ENCODE results near the gene CAPN13.
"Not testable (repeated sequence)": the region's sequence is repeated elsewhere in the genome, so short reads cannot be mapped to it uniquely, and the experiment has no call there.

The CAPN13 gene

DNA sequence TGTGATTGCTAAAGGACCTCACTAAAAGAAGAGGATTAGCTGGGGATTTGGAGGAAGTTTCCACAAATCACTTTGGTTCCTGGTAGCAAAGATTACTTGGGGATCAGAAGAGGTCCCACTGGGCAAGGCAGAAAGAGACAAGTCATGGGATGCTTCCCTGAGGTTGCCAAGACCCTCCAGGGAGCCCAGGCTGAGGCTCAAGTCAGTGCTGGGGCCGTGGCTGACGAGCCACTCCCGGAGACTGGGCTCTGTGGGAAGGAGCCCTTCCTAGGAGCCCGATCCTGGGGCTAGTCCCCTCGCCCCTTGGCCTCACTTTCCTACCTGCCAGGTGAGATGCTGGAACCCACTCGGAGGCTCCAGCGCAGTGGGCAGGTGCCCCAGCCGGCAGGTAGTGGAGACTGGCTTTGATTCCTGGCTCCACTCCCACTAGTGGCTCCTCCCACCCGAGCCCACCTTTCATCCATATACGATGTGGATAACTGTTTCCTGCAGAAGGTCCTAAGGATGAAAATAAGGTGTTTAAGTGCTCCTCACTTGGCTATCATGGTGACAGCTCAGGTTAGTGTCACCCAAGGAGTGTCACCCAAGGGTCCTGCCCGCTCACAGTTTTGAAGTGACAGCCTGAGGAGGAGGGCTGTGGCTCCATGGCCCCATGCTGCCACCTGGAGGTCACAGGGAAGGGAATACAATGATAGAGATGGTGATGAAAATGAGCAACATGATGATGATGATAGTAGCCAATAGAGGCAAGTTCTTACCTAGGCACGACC, 100.5 kb downstream of the CAPN13 start:
- in situ Hi-C loops (cut with HindIII; ENCODE audit: low sequenced_read_pairs), result no loop called here

GRCh38 chr2:30705711-30706533, 101.3 kb downstream of the CAPN13 start:
- in situ Hi-C loops (cut with HindIII; ENCODE audit: low sequenced_read_pairs), result no loop called here

DNA sequence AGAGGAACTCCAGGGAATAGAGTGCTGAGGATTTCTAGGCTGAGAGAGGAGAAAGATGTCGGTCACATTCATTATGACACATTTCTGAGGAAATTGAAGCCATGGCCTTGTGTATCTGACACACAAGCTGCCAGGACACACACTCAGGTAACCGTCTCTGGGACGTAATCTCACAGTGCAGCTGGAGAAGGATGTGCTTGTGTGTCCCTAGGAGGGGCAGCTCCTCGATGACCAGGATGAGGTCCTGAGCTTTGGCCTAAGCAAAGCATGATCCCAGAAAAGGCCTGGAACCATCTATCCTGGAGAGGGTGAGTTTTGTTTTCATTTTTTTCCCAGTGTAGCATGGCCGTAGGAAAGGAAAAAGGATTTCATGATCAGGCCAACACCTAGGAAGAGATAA, 102.2 kb downstream of the CAPN13 start:
- in situ Hi-C loops (cut with HindIII; ENCODE audit: low sequenced_read_pairs), result no loop called here

DNA sequence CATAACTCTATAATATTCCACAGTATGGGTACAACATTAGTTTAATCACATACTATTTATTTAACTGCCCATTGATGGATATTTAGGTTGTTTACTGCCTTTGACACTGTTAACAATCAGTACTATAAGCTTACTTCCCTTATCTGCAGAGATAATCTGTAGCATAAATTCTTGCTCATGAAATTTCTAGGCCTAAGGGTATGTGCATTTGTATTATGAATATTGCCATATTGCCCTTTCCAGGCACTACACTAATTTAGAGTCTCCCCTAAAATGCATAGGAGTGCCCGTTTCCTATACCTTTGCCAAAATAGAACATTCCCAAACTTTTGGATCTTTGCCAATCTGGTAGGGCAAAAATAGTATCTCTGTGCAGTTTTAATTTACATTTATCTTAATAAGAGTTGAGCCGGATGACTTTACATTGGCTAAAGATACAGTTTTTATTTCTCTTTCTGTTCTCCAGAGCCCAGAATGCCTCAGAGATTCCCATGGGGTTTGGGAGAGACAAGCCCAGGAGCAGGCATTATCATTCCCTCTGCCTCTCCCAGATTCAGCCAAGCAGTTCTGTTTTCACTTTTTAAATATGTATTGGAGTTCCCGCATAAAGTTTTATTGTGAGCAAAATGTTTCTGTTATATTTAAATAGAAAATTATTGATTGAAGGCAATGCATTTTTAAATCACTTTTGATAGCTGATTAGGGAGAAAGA, 102.8 kb downstream of the CAPN13 start:
- in situ Hi-C loops (cut with HindIII; ENCODE audit: low sequenced_read_pairs), result no loop called here

DNA sequence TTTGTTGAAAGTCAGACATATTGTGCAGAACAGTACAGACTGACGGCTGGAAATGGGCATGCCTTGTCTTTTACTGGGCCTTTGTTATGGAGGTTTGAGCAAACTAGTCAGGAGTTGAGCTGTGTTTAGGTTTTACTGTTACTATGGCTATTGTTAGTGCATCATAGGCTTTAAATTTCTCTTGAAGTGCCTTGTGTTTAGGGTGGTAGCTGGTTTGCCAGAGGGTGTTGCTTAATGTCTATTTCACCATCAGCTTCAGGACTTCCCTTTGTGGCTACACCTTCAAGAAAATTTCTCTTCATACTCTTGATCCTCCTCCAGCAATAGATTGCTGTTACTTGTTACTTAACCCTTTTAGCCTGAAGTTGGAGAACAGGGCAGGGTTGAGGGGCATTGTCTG, 104.6 kb downstream of the CAPN13 start:
- in situ Hi-C loops (cut with HindIII; ENCODE audit: low sequenced_read_pairs), result no loop called here

DNA sequence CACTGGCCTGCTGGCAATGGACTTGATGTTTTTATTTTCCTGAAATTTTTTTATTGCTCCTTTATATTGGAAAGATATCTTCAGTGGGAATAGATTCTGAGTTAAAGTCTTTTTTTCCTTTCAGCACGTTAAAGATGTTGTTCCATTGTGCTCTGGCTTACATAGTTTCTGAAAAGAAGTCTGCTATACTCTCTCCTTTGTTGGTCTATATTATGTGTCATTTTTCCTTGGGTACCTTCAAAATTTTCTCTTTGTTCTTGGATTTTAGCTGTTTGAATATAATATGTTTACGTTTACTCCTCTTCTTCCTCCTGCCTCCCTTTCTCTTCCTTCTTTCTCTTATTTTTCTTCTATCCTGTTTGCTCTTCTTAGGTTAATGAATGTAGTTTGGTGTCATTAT, 105.5 kb downstream of the CAPN13 start:
- in situ Hi-C loops (cut with HindIII; ENCODE audit: low sequenced_read_pairs), result no loop called here

DNA sequence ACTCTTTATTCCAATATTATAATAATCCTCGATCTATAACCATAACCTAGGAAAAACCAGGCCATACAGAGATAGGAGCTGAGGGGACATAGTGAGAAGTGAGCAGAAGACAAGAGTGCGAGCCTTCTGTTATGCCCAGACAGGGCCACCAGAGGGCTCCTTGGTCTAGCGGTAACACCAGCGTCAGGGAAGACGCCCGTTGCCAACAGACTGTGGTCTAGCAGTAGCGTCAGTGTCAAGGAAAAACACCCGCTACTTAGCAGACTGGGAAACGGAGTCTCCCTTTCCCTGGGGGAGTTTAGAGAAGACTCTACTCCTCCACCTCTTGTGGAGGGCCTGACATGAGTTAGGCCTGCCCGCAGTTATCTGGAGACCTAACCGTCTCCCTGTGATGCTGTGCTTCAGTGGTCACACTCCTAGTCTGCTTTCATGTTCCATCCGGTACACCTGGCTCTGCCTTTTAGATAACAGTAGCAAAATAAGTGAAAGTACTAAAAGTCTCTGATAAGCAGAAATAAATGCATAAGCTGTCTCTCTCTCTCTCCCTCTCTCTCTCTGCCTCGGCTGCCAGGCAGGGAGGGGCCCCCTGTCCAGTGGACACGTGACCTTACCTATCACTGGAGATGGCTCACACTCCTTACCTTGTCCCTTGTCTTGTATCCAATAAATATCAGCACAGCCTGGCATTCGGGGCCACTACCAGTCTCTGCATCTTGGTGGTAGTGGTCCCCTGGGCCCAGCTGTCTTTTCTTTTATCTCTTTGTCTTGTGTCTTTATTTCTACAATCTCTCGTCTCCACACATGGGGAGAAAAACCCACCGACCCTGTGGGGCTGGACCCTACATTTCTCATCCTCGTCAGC, 109.8 kb downstream of the CAPN13 start:
- in situ Hi-C loops (cut with HindIII; ENCODE audit: low sequenced_read_pairs), result not testable (repeated sequence)

- in situ Hi-C loops (cut with HindIII; ENCODE audit: low sequenced_read_pairs), result no loop called here
Measured at GRCh38 chr2:30695749-30696148, 111.5 kb downstream of the CAPN13 start.

DNA sequence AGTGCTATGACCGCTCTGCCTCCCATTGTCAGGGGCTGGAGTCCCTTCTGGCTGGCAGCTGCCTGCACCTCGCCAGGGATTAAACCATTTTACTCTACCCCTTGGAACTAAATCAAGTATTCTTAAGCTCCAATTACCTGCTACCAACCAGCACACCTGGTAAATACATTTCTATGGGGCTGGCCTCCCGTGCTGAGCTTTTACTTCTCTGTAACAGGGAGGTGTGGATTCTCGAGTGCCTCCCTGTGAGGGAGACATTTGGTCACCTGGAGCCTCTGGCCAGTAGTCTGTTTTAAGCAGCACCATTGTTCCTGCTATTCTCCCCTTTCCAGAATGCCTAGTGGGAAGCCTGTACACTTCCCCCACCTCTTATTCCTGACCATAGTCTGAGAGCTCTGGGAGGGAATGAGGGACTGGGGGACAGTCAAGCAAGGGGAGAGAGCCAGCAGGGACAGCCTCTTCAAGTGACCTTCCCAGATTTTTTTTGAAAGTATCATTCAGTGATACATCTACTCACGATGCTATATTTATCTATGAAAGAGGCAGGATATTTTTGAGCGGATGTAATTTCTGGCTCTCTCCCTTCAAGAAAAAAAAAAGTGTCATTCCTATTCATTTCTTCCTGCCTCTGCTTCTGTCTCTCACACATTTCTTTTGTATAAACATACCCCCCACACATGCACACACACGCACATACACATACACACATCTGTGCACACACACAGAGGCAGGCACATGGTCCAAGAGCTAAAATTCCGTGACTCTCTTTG, 112.8 kb downstream of the CAPN13 start:
- in situ Hi-C loops (cut with HindIII; ENCODE audit: low sequenced_read_pairs), result no loop called here

DNA sequence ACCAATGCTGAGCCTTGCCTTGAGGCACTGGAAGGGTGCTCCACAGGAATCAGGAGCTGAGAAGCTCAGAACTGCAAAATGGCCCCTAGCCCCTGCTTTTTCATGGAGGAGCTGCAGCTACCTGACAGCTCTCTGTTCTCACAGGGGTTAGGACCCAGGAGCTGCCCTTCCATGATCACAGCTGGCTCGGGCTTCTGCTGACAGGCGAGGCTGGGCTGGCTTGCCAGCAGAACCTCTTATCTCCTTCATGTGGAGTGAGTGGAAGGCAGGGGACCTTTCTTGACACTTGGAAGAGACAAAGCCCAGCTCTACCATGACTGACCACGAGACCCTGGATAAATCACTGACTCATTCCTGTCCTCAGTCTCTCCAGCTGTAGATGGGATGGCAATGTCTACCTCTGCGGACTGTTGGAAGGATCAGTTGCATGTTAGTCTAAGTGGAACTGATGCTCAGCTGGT, 113.4 kb downstream of the CAPN13 start:
- in situ Hi-C loops (cut with HindIII; ENCODE audit: low sequenced_read_pairs), result no loop called here

DNA sequence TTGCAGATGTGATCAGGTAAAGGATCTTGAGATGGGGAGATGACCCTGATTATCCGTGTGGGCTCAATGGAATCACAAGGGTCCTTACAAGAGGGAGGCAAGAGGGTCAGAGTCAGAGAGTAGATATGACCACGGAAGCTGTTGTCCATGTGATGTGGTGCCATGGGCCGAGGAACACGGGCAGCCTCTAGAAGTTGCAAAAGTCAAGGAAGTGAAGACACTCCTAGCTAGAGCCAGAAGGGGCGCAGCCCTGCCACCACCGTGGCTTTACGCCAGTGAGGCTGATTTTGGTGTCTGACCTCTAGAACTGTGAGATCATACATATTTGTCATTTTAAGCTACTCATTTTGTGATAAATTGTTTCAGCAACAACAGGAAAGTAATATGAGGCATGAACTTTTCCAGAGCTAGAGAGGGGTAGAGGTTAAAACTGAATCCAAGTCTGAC, 114.4 kb downstream of the CAPN13 start:
- in situ Hi-C loops (cut with HindIII; ENCODE audit: low sequenced_read_pairs), result no loop called here

GRCh38 chr2:30691948-30692828, 115.1 kb downstream of the CAPN13 start:
- in situ Hi-C loops (cut with HindIII; ENCODE audit: low sequenced_read_pairs), result no loop called here

- in situ Hi-C loops (cut with HindIII; ENCODE audit: low sequenced_read_pairs), result no loop called here
Measured at GRCh38 chr2:30691091-30691947, 115.9 kb downstream of the CAPN13 start.

GRCh38 chr2:30690126-30690561, 117.1 kb downstream of the CAPN13 start:
- in situ Hi-C loops (cut with HindIII; ENCODE audit: low sequenced_read_pairs), result no loop called here

DNA sequence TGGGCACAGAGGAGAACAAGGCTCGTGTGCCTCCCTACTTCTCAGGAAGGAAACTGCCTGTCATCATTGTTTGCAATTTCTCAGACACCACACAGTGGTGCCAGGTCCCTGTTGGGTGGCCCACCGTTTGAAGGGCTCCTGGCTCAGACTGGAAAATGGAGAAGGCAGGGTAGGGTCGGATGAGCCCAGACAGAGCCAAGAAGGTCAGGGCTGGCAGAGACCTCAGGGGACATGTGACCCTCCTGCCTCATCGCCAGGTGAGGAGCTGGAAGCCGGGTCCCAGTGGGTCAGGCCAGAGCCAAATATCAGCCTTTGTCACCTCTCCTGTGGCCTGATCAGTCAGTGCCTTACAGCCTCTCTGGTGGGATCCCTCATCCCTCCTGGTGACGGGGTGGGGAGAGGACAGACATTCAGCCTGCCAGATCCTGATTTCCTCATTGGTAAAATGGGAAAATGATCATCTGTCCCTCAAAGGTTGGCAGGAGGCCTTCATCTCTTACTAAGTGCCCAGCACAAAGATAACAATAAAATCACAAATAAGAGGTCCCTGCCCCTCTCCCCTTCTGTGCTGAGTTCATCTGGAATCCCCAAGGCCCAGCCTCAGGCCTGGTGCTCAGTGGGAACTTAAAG, 117.6 kb downstream of the CAPN13 start:
- in situ Hi-C loops (cut with HindIII; ENCODE audit: low sequenced_read_pairs), result no loop called here

- in situ Hi-C loops (cut with HindIII; ENCODE audit: low sequenced_read_pairs), result no loop called here
Measured at GRCh38 chr2:30688956-30689401, 118.3 kb downstream of the CAPN13 start.

DNA sequence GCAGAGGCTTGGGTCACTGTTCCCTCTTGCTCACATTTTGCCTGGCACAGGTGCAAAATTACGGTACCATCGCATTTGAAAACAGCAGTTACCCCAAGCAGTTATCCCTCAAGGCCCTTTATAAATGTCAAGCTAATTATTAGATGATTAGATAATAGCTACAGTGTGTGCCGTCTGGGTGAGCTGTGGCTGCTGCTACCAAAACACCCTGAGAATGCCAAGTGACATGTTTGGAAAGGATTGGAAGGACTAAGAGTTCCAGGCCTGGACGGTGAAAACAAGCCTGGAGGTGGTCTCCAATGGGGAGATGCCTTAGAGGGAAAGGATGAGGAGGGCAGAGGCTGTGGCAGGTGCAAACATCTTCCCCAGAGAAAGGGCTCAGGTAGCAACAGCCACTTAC, 120.6 kb downstream of the CAPN13 start:
- in situ Hi-C loops (cut with HindIII; ENCODE audit: low sequenced_read_pairs), result no loop called here
